ENCODE data around the gene KIAA1614.
"Not testable (repeated sequence)": the region's sequence is repeated elsewhere in the genome, so short reads cannot be mapped to it uniquely, and the experiment has no call there.

Gene KIAA1614

GRCh38 chr1:180964595-180964994 lies 51.9 kb downstream of the KIAA1614 start:
- DNase-seq (ENCODE audit: low spot score): no peak

- no peak for DNase-seq (ENCODE audit: low spot score)
These were observed 53.6 kb downstream of the KIAA1614 start for GRCh38 chr1:180966312-180966711.

GRCh38 chr1:180966744-180967536 lies 54.2 kb downstream of the KIAA1614 start:
- DNase-seq (ENCODE audit: low spot score): no peak

GRCh38 chr1:180967558-180967957 lies 54.9 kb downstream of the KIAA1614 start:
- DNase-seq (ENCODE audit: low spot score): no peak

GRCh38 chr1:180968834-180969233 lies 56.1 kb downstream of the KIAA1614 start:
- DNase-seq (ENCODE audit: low spot score): not testable (repeated sequence)

- DNase-seq (ENCODE audit: low spot score): no peak
These were observed 56.7 kb downstream of the KIAA1614 start for GRCh38 chr1:180969434-180969833.

GRCh38 chr1:180970333-180971079 lies 57.8 kb downstream of the KIAA1614 start:
- DNase-seq (ENCODE audit: low spot score): no peak

GRCh38 chr1:180971273-180971997 lies 58.7 kb downstream of the KIAA1614 start:
- DNase-seq (ENCODE audit: low spot score): no peak

GRCh38 chr1:180973369-180973768 lies 60.7 kb downstream of the KIAA1614 start:
- no peak for DNase-seq (ENCODE audit: low spot score)

GRCh38 chr1:180974236-180974635 lies 61.5 kb downstream of the KIAA1614 start:
- DNase-seq (ENCODE audit: low spot score): no peak

GRCh38 chr1:180975551-180975950 lies 62.9 kb downstream of the KIAA1614 start:
- DNase-seq (ENCODE audit: low spot score): no peak

- DNase-seq (ENCODE audit: low spot score): no peak
These were observed 63.5 kb downstream of the KIAA1614 start for GRCh38 chr1:180976191-180976590.

- DNase-seq (ENCODE audit: low spot score): no peak
These were observed 64.1 kb downstream of the KIAA1614 start for GRCh38 chr1:180976732-180977357.

- no peak for DNase-seq (ENCODE audit: low spot score)
These were observed 69.1 kb downstream of the KIAA1614 start for GRCh38 chr1:180981596-180982387.

- no peak for DNase-seq (ENCODE audit: low spot score)
These were observed 69.7 kb downstream of the KIAA1614 start for GRCh38 chr1:180982422-180982821.

- no peak for DNase-seq (ENCODE audit: low spot score)
These were observed 75.6 kb downstream of the KIAA1614 start for GRCh38 chr1:180988253-180988752.

- DNase-seq (ENCODE audit: low spot score): no peak
These were observed 81.6 kb downstream of the KIAA1614 start for GRCh38 chr1:180994262-180994661.

- DNase-seq (ENCODE audit: low spot score): no peak
These were observed 85.3 kb downstream of the KIAA1614 start for GRCh38 chr1:180997843-180998504.
